Peyer's patch (tissue), 4 donors: ENCODE data around the gene IZUMO4. TPM values are rescaled to one million over a fixed set of nuclear protein-coding genes. Genes with fewer than 3 reads are reported as not detected.
"Not testable (repeated sequence)": the region's sequence is repeated elsewhere in the genome, so short reads cannot be mapped to it uniquely, and the experiment has no call there.

Experiments used
- DNase-seq, 3 donors: peaks; one replicate each; pipeline ENCODE4 v3.0.0-alpha.2; 2017 to 2019
- H3K27ac ChIP-seq, 4 donors: fragments of 200-600 bp; sonication (generic); one replicate each; pipeline ENCODE4 v1.5.1; 2016 to 2019
- H3K27me3 ChIP-seq, 2 donors: fragments of 200-600 bp; sonication (generic); one replicate each; pipeline ENCODE4 v1.5.1; 2019
- H3K36me3 ChIP-seq, 3 donors: fragments of 200-600 bp; sonication (generic); one replicate each; pipeline ENCODE4 v1.5.1; 2016 to 2019
- H3K4me1 ChIP-seq, 4 donors: fragments of 200-600 bp; sonication (generic); one replicate each; pipeline ENCODE4 v1.5.1; 2016 to 2019
- H3K4me3 ChIP-seq, 4 donors: fragments of 200-600 bp; sonication (generic); 1 replicate in 3 of 4; 2 replicates in 1 of 4; pipeline ENCODE4 v1.5.1; 2016 to 2019; ENCODE audit warnings: mild to moderate bottlenecking in 1 of 4
- H3K9me3 ChIP-seq, 4 donors: fragments of 200-600 bp; sonication (generic); one replicate each; pipeline ENCODE4 v1.5.1; 2016 to 2019; ENCODE audit warnings: mild to moderate bottlenecking in 1 of 4
- CTCF ChIP-seq, 6 experiments: fragments of 450-650 bp in 4 of 6; fragments of 200-600 bp in 2 of 6; sonication (generic) in 1 of 6; IDR thresholded peaks; one replicate each; pipeline ENCODE4 v1.5.1; 2017 to 2019; ENCODE audit warnings: antibody characterized with exemption in 6 of 6, mild to moderate bottlenecking in 3 of 6, moderate library complexity in 1 of 6
- POLR2A ChIP-seq, 2 donors: fragments of 450-650 bp; IDR thresholded peaks; one replicate each; pipeline ENCODE4 v1.5.1; 2017; ENCODE audit warnings: antibody characterized with exemption in 2 of 2, mild to moderate bottlenecking in 2 of 2, moderate library complexity in 2 of 2
- total RNA-seq, 4 donors: library from RNA; depleted of rRNA; stranded (reverse); fragments of >200 nt; gene quantifications; one replicate each; pipeline ENCODE4 v1.1.0, GENCODE V29; 2016

Gene IZUMO4
- total RNA-seq, 4 donors from 2014 or later = 1.3 to 9.9 (median 3.8) TPM

- TF ChIP-seq POLR2A (IDR thresholded peaks at IDR 0.05) (no peak), CTCF (IDR thresholded peaks at IDR 0.05) (no peak)
- peaks cover 0 to 95% (median 0%) of the 10 kb centered on the region in 3 donors for H3K36me3 ChIP-seq
- no peak for DNase-seq
- H3K27ac ChIP-seq = no peak overlapping the region
- H3K4me1 ChIP-seq = no peaks in the 10 kb centered on the region
- no peak overlapping the region for H3K4me3 ChIP-seq
- no peaks in the 10 kb centered on the region for H3K9me3 ChIP-seq
- no peaks in the 10 kb centered on the region for H3K27me3 ChIP-seq
These were observed 27.1 kb downstream of the IZUMO4 start for GRCh38 chr19:2123682-2124387.

- no peak for TF ChIP-seq POLR2A (IDR thresholded peaks at IDR 0.05)
- TF ChIP-seq CTCF (IDR thresholded peaks at IDR 0.05) = no peak
- Histone ChIP-seq H3K4me3 (no peak overlapping the region), H3K4me1 (no peaks in the 10 kb centered on the region), H3K9me3 (no peaks in the 10 kb centered on the region), H3K27ac (no peak overlapping the region), H3K36me3 (peaks cover 0 to 86% (median 0%) of the 10 kb centered on the region in 3 donors), H3K27me3 (no peaks in the 10 kb centered on the region)
- DNase-seq = no peak
These were observed 30.3 kb downstream of the IZUMO4 start for GRCh38 chr19:2126879-2127518.

GRCh38 chr19:2127758-2128157, 31.0 kb downstream of the IZUMO4 start:
- TF ChIP-seq POLR2A (IDR thresholded peaks at IDR 0.05) (no peak), CTCF (IDR thresholded peaks at IDR 0.05) (no peak)
- DNase-seq = no peak
- no peak overlapping the region for H3K27ac ChIP-seq
- H3K27me3 ChIP-seq = no peaks in the 10 kb centered on the region
- H3K36me3 ChIP-seq = peaks cover 0 to 86% (median 0%) of the 10 kb centered on the region in 3 donors
- no peaks in the 10 kb centered on the region for H3K9me3 ChIP-seq
- no peaks in the 10 kb centered on the region for H3K4me1 ChIP-seq
- H3K4me3 ChIP-seq = no peak overlapping the region

GRCh38 chr19:2128252-2128651, 31.5 kb downstream of the IZUMO4 start:
- H3K4me1 ChIP-seq, DNase-seq, H3K27ac ChIP-seq, H3K27me3 ChIP-seq, H3K9me3 ChIP-seq, H3K4me3 ChIP-seq: not testable (repeated sequence)
- peaks cover 0 to 83% (median 0%) of the 10 kb centered on the region in 3 donors for H3K36me3 ChIP-seq

GRCh38 chr19:2129022-2129421, 32.3 kb downstream of the IZUMO4 start:
- no peak overlapping the region for H3K27ac ChIP-seq
- no peaks in the 10 kb centered on the region for H3K9me3 ChIP-seq
- no peak for TF ChIP-seq CTCF (IDR thresholded peaks at IDR 0.05)
- H3K4me3 ChIP-seq = no peak overlapping the region
- peaks cover 0 to 77% (median 0%) of the 10 kb centered on the region in 3 donors for H3K36me3 ChIP-seq
- H3K27me3 ChIP-seq = no peaks in the 10 kb centered on the region
- DNase-seq = no peak
- no peaks in the 10 kb centered on the region for H3K4me1 ChIP-seq

- TF ChIP-seq CTCF (IDR thresholded peaks at IDR 0.05) = no peak
- TF ChIP-seq POLR2A (IDR thresholded peaks at IDR 0.05) = no peak
- no peak for DNase-seq
- Histone ChIP-seq H3K36me3 (peaks cover 0 to 75% (median 0%) of the 10 kb centered on the region in 3 donors), H3K4me3 (no peak overlapping the region), H3K27me3 (no peaks in the 10 kb centered on the region), H3K9me3 (no peaks in the 10 kb centered on the region), H3K4me1 (no peaks in the 10 kb centered on the region), H3K27ac (no peak overlapping the region)
These were observed 32.8 kb downstream of the IZUMO4 start for GRCh38 chr19:2129486-2129885.
